ENCODE measurements around the gene SDK1. TPM values are rescaled to one million over a fixed set of nuclear protein-coding genes. Genes with fewer than 3 reads are reported as not detected.

Gene SDK1
- total and polyA plus RNA-seq, 2 donors (not counting 3 experiments of a cell fraction or from before 2014, with no cell fraction given) = 1.6 to 3.9 TPM

- Histone ChIP-seq H4K20me1 (replicated peaks; ENCODE audit: control insufficient read depth, extremely low read depth, insufficient read depth, low read length) (no peaks in the 10 kb centered on the region), H2AFZ (ENCODE audit: low read depth, low read length) (no peak overlapping the region), H3K9me1 (replicated peaks; ENCODE audit: control insufficient read depth, extremely low read depth, insufficient read depth, low read length) (no peaks in the 10 kb centered on the region), H3K79me2 (ENCODE audit: control insufficient read depth, insufficient read depth, low read length) (no peaks in the 10 kb centered on the region), H3K36me3 (ENCODE audit: control insufficient read depth in 2 of 2, extremely low read depth in 1 of 2, insufficient read depth in 2 of 2, low read length in 2 of 2) (no peaks in the 10 kb centered on the region), H3K4me2 (ENCODE audit: insufficient read depth, low read length) (no peak overlapping the region), H3K9ac (replicated peaks; ENCODE audit: extremely low read depth, insufficient read depth, low read length) (no peak overlapping the region), H3K4me1 (ENCODE audit: control insufficient read depth, extremely low read depth, insufficient read depth, low read length) (peaks cover under 1% of the 10 kb centered on the region), H3K27ac (ENCODE audit: insufficient read depth, low read depth, low read length) (no peak overlapping the region), H3K9me3 (replicated peaks; ENCODE audit: control insufficient read depth, insufficient read depth, low read length) (no peaks in the 10 kb centered on the region), H3K4me3 (replicated peaks in 1 of 3; ENCODE audit: insufficient read depth in 1 of 3, low read depth in 1 of 3, low read length in 3 of 3) (no peak overlapping the region), H3K27me3 (ENCODE audit: control insufficient read depth in 2 of 2, insufficient read depth in 2 of 2, low read length in 2 of 2) (no peaks in the 10 kb centered on the region)
- FAIRE-seq (no peak), DNase-seq (ENCODE audit: low read depth, low spot score) (no peak)
- no peak for TF ChIP-seq POLR2AphosphoS5 (IDR thresholded peaks at IDR 0.05; ENCODE audit: insufficient read depth, low read depth, low read length)
- no peak for TF ChIP-seq MYC (IDR thresholded peaks at IDR 0.05; ENCODE audit: low read depth, low read length)
- TF ChIP-seq, protein P1, sequence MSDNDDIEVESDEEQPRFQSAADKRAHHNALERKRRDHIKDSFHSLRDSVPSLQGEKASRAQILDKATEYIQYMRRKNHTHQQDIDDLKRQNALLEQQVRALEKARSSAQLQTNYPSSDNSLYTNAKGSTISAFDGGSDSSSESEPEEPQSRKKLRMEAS (IDR thresholded peaks at IDR 0.05; ENCODE audit: insufficient read depth, insufficient read length) = no peak
- TF ChIP-seq FOS (IDR thresholded peaks at IDR 0.05; ENCODE audit: borderline replicate concordance, insufficient read depth, low read length) = no peak
- no peak for TF ChIP-seq EZH2 (IDR thresholded peaks at IDR 0.05; ENCODE audit: borderline replicate concordance, low read depth, low read length, severe bottlenecking)
- no peak for TF ChIP-seq CTCF (IDR thresholded peaks at IDR 0.05; ENCODE audit: extremely low read depth in 1 of 2, insufficient read depth in 1 of 2, low read depth in 1 of 2, low read length in 2 of 2)
- TF ChIP-seq JUN (IDR thresholded peaks at IDR 0.05; ENCODE audit: borderline replicate concordance, insufficient read depth, insufficient read length, low read depth) = no peak
- no peak for TF ChIP-seq POLR2A (IDR thresholded peaks at IDR 0.05; ENCODE audit: low read depth, low read length)
- TF ChIP-seq GATA2 (IDR thresholded peaks at IDR 0.05; ENCODE audit: insufficient read depth, insufficient read length, low read depth, low read length) = no peak
- intact Hi-C loops (cut with micrococcal nuclease) = no loop called here
- ChIA-PET POLR2A (no interaction called here), CTCF (interaction anchor here (1.1 kb wide), 1 partner anchor 40 kb away, joined by 3 read pairs; no protein-coding TSS in a partner anchor)
- dilution Hi-C loops (cut with MboI; ENCODE audit: extremely low pct_ligation_motif_present, low sequenced_read_pairs) = no loop called here
- BruUV-seq (replicated peaks) = no TSS peak
Measured at GRCh38 chr7:3960942-3961341, 659.9 kb downstream of the SDK1 start.

All from endothelial cell of umbilical vein (primary cell).